D721Med (cell line): ENCODE results near the gene TMEM108.

Experiments used
- DNase-seq: peaks from one replicate; pipeline ENCODE4 v3.0.0; 2011; ENCODE audit warnings: low spot score; ENCODE audit not compliant: insufficient read length
- FAIRE-seq: peaks from 2 replicates; lab custom pipeline; 2011; peaks lifted over from hg19 to GRCh38; lab: Jason Lieb, UNC
- CTCF ChIP-seq: IDR thresholded peaks from 2 replicates; pipeline ENCODE4 v1.5.1; 2012; ENCODE audit warnings: mild to moderate bottlenecking, control low read depth; ENCODE audit not compliant: insufficient read depth; ENCODE audit errors: missing control alignments

The TMEM108 gene

DNA sequence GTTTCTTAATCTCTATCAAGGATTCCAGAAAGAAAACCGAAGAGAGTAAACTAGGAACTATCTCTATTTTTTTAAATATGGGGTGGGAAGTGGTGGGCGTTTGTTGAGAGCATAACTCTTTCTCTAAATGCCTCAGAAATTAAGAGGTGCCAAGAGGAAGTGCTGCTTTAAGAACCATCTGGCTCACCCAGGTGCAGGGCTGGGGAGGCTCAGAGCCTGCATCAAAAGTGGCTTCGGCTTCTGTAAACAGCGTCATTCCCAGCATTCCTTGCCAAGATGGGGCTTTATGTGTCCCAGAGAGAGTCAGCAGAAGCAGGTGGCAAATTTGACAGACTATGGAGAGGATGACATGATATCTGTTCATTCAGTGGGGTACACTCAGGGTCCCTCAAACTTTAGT lies 238.4 kb downstream of the TMEM108 start:
- no peak for FAIRE-seq

DNA sequence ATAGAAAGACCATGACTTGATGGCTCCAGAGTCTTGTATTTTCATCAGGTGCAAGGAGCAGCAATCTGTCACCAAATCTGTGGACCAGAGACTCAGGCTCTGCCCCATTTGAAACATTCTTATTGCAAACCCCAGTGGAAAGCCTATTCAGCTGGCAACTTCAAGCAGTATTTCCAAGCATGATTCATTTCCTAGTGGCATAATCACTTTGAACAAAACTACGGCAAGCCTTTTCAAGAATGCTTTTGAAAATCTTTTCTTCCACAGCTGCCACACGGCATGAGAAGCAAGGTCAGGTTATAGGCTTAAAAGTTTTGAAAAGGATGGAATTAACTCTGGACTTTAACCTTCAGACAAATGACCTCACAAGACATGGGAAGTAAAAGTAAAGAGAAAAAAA lies 239.6 kb downstream of the TMEM108 start:
- no peak for FAIRE-seq

More for the DNA sequence above, 238.4 kb downstream of the TMEM108 start:
- DNase-seq: no peak
- TF ChIP-seq CTCF: no peak

GRCh38 chr3:133278260-133279043 lies 240.3 kb downstream of the TMEM108 start:
- no peak for DNase-seq
- no peak for TF ChIP-seq CTCF
- no peak for FAIRE-seq

More for the DNA sequence above, 239.6 kb downstream of the TMEM108 start:
- no peak for TF ChIP-seq CTCF
- DNase-seq: no peak

GRCh38 chr3:133280586-133280985 lies 242.4 kb downstream of the TMEM108 start:
- no peak for FAIRE-seq
- no peak for TF ChIP-seq CTCF
- no peak for DNase-seq

DNA sequence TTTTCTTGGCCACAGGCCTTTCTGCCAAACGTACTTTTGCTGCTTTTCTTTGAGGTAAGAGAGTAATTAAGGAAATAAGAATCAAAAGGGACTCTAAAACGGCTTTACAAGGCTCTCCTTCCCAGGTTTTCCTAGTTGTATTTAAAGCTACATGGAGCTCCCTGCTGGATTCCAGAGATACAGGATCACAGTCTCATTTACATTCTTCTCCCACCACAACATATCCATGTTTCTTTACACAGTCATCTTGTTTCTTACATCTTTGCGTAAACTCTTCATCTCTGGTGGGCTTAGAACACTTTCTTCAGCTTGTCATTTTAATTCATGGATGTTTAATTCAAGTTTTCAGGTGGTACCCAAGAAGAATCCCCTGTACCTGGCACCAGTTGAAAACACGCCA lies 244.0 kb downstream of the TMEM108 start:
- TF ChIP-seq CTCF: no peak
- FAIRE-seq (no peak), DNase-seq (no peak)

DNA sequence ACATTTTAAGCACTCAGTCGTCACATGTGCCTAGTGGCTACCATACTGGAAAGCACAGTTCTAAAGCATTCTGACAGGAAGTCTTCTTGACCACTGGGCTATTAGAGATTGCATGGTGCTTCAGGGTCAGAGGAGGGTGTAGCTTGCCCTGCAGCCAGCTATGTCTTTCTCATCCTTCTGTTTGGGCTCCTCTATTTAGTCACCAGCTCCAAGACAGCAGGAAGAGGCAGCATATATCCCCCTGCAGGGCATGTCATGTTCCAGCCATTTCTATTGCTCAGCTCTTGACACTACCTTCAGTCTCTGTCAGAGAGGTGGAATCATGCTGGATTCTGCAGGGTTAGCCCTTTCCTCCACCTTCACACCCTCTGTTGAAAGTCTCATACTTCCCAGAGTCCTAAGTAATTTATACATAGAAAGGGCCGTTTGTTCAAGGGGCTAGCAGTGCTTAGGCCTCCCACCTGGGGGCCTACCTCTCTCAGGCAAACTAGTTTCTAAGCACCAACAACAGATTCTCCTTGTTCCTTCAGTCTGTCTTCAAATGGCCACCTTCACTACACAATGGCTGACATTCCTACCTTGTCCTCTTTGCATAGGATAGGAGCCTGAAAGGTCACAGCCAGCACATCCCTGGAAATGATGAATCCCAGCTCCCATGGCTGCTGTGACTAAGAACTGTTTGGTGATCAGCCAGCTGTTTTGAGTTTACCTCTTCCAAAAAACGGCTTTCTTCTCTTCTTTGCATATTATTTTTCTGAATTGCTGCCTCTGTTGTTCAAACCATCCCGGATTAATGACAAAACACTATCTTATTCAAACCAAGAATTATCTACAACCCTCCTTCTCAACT lies 246.0 kb downstream of the TMEM108 start:
- no peak for DNase-seq
- no peak for TF ChIP-seq CTCF
- FAIRE-seq: no peak
